ENCODE measurements around the gene PPP1R2.
A peak's percentile ranks its signal among the peaks of the same experiment; 100 is the strongest.

Gene PPP1R2

GRCh38 chr3:195565716-195566115 is 22.6 kb upstream of the PPP1R2 start:
- DNase-seq (ENCODE audit: low read depth) = no peak

DNA sequence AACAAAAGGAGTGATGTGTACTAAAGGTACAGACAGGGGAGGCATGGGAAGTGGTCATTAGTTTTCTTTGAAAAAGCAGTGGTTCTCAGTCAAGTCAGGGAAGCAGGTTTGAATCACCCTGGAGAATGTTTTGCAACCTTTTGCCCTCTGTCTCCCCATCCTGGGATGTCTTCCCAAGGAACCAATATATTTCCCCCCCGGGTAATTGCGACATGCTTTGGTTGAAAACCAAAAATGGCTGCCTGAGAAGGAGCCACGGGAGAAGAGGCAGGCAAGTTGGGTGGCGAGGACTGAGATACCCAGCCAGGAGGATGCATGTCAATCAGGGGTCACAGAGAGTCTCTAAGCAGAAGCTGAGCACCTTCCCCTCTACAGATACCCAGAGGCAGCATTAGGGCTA is 20.2 kb upstream of the PPP1R2 start:
- no peak for DNase-seq (ENCODE audit: low read depth)

GRCh38 chr3:195559723-195560409 is 16.7 kb upstream of the PPP1R2 start:
- DNase-seq (ENCODE audit: low read depth) = no peak

GRCh38 chr3:195558602-195559001 is 15.5 kb upstream of the PPP1R2 start:
- no peak for DNase-seq (ENCODE audit: low read depth)

GRCh38 chr3:195557322-195557721 is 14.2 kb upstream of the PPP1R2 start:
- DNase-seq (ENCODE audit: low read depth) = no peak

DNA sequence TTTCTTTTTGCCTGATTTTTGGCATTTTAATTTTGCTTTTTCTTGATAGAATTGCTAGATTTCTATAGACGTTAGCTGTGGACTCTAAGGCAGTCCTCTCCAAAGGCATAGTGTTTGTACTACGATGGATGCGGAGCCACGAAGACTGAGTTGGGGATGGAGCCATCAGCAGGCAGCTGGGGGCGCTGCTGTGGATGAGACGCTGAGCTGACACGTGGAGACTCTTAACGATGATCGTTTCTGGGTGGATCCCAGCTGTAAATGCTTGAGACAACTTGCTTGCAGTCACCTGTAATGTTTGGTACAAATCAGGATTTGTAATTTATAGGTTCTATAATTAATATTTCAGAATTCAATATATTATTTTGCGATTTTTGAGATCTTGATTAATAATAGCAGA is 13.3 kb upstream of the PPP1R2 start:
- DNase-seq (ENCODE audit: low read depth) = no peak

- no peak for DNase-seq (ENCODE audit: low read depth)
Observed at GRCh38 chr3:195555110-195555509, 12.0 kb upstream of the PPP1R2 start.

GRCh38 chr3:195554458-195554857 is 11.3 kb upstream of the PPP1R2 start:
- no peak for DNase-seq (ENCODE audit: low read depth)

- no peak for DNase-seq (ENCODE audit: low read depth)
Observed at GRCh38 chr3:195553268-195553667, 10.1 kb upstream of the PPP1R2 start.

DNA sequence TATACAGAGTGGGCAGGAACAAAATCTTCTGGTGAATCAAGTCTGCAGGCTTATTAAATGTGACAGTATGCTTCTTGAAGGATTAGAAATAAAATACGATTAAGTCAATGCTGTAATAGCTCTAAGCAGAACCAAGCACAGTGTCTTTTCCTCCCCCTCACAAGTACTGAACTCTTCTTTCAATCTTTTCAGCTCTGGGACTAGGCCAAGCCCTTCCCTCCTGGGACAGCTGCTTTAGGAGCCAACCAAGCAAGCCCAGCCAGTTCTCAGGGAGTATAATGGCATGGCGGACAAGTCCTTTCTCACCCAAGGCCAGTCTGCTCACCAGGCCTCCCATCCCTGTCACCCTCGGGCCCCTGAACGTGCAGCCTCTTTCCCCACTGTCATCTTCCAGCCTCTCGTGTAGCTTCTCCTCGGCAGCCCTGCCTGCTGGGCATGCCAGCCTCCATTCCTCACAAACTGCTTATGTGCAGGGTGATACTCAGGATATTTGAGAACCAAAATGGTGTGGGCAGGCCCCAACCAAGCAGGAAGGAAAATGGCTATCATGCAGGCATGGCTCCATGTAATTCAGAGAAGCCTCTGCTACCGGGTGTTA is 8.4 kb upstream of the PPP1R2 start:
- no peak for DNase-seq (ENCODE audit: low read depth)

DNA sequence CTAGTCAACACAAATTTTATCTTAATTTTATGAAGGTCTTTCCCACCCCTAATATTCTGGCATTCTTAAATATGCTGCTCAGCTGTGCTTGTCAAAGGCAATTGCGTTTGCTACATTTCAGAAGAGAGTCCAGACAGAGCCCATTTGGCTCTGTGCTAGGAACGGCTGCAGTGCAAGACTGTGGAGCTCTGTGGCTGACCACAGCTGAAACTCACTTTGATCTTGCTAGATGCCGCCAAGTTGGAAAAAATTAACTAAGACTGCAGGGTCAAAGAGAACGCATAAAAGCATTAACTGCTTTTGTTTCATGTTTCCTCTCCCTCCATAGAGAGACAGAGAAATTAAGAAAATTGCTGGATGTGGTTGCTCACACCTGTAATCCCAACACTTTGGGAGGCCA is 7.6 kb upstream of the PPP1R2 start:
- no peak for DNase-seq (ENCODE audit: low read depth)

GRCh38 chr3:195549931-195550519 is 6.9 kb upstream of the PPP1R2 start:
- DNase-seq (ENCODE audit: low read depth) = peak; percentile 69

- DNase-seq (ENCODE audit: low read depth) = no peak
Observed at GRCh38 chr3:195548987-195549386, 5.9 kb upstream of the PPP1R2 start.

DNA sequence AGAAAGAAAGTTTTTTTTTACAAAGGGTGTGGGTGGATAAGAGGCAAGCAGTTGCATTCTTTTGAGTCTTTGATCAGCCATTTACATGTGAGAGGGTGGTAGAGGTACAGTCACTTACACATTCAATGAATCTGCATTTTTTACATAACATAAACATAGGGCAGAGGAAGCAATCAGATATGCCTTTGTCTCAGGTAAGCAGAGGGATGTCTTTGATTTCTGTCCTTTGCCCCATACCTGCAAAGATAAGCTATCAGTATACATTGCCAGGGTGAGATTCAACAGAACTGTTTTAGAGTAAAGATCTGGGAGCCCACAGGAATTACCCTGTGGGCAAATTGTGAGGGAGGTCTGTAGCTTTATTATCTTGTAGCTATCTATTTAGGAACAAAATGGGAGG is 5.4 kb upstream of the PPP1R2 start:
- DNase-seq (ENCODE audit: low read depth) = no peak

GRCh38 chr3:195548006-195548405 is 4.9 kb upstream of the PPP1R2 start:
- DNase-seq (ENCODE audit: low read depth) = no peak

DNA sequence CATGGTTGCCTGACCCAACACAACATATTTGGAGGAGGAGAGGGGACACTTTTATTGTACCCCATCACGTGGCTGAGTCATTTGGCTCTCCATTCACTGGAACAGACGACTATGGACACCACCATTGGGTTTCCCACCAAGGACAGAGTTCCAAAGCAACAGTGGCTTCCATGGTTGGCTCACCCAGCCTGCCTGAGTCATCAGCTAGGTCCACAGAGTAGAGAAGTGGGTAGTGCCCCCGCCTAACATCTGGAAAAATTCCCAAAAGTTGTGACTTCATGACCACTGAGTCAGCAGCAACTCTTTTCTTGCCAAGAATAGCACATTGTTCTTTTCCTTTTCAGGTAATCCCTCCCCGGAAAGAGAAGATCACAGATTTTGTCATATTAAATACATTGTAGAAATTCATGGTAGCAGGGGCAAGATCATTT is 3.0 kb upstream of the PPP1R2 start:
- DNase-seq (ENCODE audit: low read depth) = no peak

- no peak for DNase-seq (ENCODE audit: low read depth)
Observed at GRCh38 chr3:195544634-195545033, 1.5 kb upstream of the PPP1R2 start.

GRCh38 chr3:195544230-195544536 is 1.1 kb upstream of the PPP1R2 start:
- DNase-seq (ENCODE audit: low read depth) = no peak

GRCh38 chr3:195543500-195544229 is 540 bp upstream of the PPP1R2 start:
- DNase-seq (ENCODE audit: low read depth) = no peak

GRCh38 chr3:195542316-195542697 is 818 bp downstream of the PPP1R2 start:
- DNase-seq (ENCODE audit: low read depth) = no peak

GRCh38 chr3:195540511-195540910 is 2.6 kb downstream of the PPP1R2 start:
- no peak for DNase-seq (ENCODE audit: low read depth)

DNA sequence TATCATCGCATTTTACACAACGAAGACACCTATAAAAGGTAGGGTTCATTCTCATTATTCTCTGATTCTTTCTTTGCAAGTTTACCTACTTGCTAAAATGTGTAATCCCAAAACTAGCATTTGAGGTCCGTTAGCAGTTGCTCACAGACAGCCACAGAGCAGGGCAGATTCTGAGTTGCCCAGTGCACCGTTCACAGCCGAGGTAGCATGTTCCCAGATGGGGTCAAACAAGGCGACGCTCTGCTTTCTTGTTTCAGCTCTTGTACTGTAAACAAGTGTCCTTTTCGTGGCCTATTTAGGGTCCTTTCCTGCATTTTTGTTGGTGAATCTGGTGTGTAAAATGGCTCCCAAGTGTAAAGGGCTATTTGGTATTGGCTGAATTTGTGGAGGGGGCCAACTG is 3.1 kb downstream of the PPP1R2 start:
- no peak for DNase-seq (ENCODE audit: low read depth)

GRCh38 chr3:195539479-195539878 is 3.6 kb downstream of the PPP1R2 start:
- no peak for DNase-seq (ENCODE audit: low read depth)

All from activated T-helper 1 cell treated with Interleukin-2 at 50 U/mL for 16 hours (primary cell).